ENCODE data around the gene MDC1.
A peak's percentile ranks its signal among the peaks of the same experiment; 100 is the strongest.
"Not testable (repeated sequence)": the region's sequence is repeated elsewhere in the genome, so short reads cannot be mapped to it uniquely, and the experiment has no call there.

Gene MDC1

DNA sequence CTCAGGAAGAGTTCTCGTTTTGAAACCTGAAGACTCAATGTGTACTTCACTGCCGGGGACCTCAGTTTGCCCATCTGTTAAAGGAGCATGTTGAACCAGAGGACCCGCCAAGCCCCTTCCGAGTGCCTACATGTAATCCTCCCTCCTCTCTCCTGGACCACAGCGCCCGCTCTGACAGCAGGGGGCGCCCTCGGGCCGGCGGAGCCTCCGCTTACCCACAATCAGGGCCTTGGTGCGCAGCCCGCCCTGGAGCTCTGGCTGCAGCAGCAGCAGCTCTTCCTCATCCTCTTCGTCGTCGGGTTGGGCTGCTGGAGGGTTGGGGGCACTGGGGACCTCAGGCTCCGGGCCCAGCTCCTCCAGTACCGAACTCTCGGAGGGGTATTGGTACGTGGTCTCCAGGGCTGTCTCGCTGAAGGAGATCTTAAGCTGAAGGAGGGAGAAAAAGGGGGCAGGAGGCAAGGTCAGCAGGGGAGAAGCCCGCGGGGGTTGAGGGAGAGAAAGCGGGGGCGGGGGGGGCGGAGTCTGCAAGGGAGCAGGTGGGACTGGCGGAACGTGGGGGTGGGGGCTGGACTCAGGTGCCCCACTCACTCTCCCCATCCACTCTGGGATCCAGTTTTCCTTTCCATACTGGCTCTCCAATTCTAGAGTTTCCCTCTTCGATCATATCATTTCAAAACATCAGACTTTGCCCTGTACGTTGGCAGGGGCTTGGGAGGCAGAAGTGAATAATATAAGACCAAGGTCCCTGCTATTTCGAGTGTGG lies 37.9 kb downstream of the MDC1 start:
- DNase-seq = peak; percentile 93

- DNase-seq = no peak
These were observed 40.3 kb downstream of the MDC1 start for GRCh38 chr6:30676660-30677285.

GRCh38 chr6:30672445-30673253 lies 44.4 kb downstream of the MDC1 start, which contains the start of gene DHX16:
DHX16 (minus strand) TSS chr6:30673006; CDS start chr6:30672841, 165 bp downstream.
- DNase-seq = peak; percentile 98

DNA sequence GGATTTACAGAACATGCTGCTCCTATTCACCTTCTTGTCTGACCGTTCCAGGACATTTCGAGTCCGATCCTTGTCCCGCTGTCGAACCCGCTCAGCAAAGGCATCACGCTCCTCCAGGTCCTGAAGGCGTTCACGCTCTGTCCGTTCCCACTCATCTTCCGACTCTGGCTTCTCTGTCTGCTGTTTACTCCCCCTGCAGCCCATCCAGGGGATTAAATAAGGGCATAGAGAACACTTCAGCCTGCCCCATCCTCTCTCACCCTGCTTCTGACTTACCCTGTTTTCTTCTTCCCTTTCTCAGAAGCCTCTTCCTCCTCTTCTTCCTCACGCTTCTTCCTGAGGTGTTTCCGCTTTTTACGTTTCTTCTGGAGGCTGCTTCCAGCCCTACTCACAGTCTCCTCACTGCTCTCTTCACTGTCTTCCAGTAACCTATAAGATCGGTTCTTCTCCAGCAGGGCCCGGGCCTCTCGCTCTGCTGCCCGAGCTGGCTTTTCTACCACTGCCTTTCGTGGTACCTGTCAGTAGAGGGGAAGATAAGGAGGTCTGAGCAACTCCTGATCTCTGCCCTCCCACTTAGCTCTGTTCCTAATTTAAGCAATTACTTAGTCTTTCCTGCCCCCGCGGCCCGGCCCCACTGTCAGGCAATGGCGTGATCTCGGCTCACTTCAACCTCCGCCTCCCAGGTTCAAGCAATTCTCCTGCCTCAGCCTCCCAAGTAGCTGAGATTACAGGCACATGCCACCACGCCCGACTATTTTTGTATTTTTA lies 46.1 kb downstream of the MDC1 start:
- DNase-seq = peak; percentile 51

GRCh38 chr6:30666300-30666699 lies 50.8 kb downstream of the MDC1 start:
- not testable (repeated sequence) for DNase-seq

- no peak for DNase-seq
These were observed 51.9 kb downstream of the MDC1 start for GRCh38 chr6:30664994-30665767.

- not testable (repeated sequence) for DNase-seq
These were observed 59.2 kb downstream of the MDC1 start for GRCh38 chr6:30657922-30658321.

DNA sequence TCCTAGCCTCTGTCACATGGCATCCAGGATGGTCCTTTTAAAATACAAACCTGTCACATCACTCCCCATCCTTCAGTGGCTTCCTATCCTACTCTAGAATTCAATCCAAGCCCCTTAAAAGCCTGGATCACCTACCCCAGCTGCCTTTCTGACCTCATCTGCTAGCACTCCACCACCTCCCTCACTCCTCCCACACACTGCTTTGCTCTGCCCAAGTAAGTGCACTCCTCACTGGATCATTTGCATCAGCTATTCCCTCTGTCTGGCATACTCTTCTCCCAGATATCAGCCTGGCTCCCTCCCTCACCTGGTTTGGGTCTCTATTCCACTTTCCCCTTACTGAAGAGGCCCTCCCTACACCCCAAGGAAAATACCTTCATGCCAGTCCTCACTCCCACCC lies 59.6 kb downstream of the MDC1 start:
- no peak for DNase-seq

DNA sequence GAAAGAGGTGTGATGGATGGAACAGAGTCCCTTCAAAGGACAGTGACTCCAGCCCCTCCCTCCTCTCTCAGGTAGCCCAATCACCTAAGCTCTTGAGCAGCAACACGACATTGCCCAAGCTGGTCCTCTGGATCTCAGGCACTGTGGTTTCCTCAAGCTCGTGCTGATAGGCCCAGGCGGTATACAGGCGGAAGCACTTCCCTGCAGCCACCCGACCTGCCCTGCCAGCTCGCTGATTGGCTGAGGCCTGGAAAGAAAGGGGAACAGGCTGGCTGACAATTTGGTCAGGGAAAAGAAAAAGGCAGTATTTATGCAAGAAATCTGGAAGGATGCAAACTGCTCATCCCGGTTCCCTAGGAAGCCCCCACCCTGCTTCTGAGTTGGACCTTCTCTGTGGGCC lies 60.6 kb downstream of the MDC1 start:
- peak; percentile 42 for DNase-seq

GRCh38 chr6:30655743-30656094 lies 61.4 kb downstream of the MDC1 start:
- DNase-seq = no peak

GRCh38 chr6:30654798-30655742 lies 62.0 kb downstream of the MDC1 start:
- DNase-seq = no peak

DNA sequence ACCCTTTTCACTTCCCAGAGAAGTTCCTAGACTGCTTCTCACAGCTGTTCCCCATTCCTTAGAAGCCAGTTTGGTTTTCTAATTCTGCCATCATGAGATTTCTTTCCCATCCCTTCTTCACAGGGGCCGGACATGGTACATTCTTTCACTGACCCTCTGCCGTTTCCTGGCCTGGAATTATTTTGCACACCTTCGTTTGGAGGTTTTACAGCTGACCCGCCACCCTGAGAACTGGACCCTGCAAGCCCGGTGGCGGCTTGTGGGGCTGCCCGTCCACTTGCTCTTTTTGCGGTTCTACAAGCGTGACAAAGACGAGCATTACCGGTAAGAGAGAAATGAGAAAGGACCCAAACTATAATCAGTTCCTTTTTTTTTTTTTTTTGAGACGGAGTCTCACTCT lies 65.9 kb downstream of the MDC1 start:
- DNase-seq = no peak

Measured in hematopoietic multipotent progenitor cell treated with erythropoietin and hydrocortisone succinate and interleukin-3 and kit ligand, for 4 days (in vitro differentiated cells).